ENCODE data around the gene TNK2.

Gene TNK2

DNA sequence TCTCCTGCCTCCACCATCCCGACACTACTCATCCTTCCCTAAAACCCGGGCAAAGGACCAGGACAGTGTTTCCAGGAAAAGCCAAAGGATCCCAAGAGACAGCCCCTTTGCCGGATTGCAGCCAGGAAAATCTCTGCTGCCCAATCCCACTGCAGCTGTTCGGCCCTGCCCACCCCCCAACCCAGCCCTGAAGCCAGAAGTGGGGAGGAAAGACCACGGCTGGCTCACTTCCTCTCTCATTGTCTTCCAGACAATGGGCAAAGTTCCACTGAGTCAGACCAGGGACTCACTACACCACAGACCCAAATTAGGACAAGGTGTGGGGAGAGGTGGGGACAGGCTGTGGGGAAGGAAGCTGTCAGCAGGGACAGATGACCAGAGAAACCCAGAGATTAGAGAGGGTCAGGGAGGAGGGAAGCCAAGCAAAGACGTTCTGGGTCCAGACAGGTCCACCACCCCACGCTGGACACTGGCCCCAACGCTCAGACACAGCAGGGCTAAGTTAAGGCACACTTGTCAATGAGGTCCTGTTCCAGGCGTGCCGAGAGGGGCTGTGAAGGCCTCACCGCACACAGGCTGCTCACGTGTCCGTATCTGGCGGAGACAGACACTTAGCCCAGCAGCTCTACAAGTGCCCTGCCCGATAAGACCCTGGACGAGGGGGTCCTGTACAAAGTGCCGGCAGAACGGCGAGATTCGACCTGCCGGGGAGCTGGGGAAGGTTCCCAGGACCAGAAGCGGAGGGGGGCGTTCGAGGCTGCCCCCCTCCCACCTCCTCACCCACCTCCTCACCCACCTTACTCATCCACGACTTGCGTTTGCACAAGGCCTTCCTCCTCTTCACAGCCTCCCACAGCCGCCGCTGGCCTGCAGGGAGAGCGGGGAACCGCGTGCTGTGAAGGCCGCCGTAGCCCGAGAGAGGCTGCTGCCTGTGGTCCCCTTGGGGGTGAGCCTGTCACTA is 21.9 kb downstream of the TNK2 start:
- Histone ChIP-seq H3K9me3 (replicated peaks; ENCODE audit: low read length) (no peaks in the 10 kb centered on the region), H3K27me3 (ENCODE audit: control insufficient read depth, insufficient read depth, low read length) (no peaks in the 10 kb centered on the region), H3K4me3 (ENCODE audit: low read length) (no peak overlapping the region), H3K36me3 (ENCODE audit: insufficient read depth, low read length) (peaks cover 30% of the 10 kb centered on the region), H3K9ac (ENCODE audit: low read depth, low read length) (peak overlapping the region; percentile 22), H3K4me1 (ENCODE audit: control insufficient read depth, insufficient read depth, low read length) (peaks cover 35% of the 10 kb centered on the region), H3K4me2 (ENCODE audit: low read length) (peak overlapping the region; percentile 36)

DNA sequence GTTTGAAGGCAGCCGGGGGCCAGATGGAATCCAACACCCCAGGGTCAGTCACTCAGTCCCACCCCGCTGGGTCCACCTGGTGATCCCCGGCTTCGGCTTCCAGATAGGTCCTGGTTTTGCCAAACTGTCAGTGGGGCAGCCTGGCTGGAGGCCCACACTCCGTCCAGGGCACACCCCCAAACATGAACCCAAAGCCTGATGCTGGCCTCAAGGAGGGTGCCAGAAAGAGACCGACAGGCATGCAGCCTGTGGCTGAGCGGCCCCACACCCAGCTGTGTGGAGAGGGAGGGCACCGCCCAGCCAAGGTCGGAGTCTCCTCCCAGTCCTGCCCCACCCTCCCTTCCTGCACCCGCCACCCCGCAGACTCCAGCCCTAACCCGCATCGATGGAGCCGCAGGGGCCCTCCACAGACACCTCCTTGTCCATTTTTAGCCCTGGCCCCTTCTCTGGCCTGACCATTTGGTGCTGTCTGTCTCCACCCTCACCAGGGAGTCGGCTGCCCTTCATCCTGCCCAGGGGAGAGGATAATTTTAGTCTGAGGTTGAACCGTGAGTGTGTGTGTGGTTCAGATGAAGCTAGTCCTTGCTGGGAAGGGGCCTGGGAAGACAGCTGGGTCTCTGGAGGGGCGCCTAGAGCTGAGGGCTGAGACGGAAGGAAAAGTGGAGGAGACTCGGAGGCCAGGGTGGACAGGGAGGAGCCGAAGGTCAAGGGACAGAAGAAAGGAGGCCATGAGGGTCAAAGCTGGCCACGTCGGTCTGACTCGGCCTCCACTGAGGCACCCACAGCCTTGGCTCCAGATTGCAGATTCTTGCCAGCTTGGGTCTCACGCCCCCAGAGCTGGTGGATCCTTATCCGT is 23.1 kb downstream of the TNK2 start:
- Histone ChIP-seq H3K9me3 (replicated peaks; ENCODE audit: low read length) (no peaks in the 10 kb centered on the region), H3K4me3 (ENCODE audit: low read length) (no peak overlapping the region), H3K9ac (ENCODE audit: low read depth, low read length) (peak overlapping the region; percentile 22), H3K4me1 (ENCODE audit: control insufficient read depth, insufficient read depth, low read length) (peaks cover 33% of the 10 kb centered on the region), H3K36me3 (ENCODE audit: insufficient read depth, low read length) (peaks cover 30% of the 10 kb centered on the region), H3K4me2 (ENCODE audit: low read length) (peak overlapping the region; percentile 36), H3K27me3 (ENCODE audit: control insufficient read depth, insufficient read depth, low read length) (no peaks in the 10 kb centered on the region)

GRCh38 chr3:195884691-195885035 is 23.7 kb downstream of the TNK2 start:
- H3K4me2 ChIP-seq (ENCODE audit: low read length) = peak overlapping the region; percentile 36
- H3K4me3 ChIP-seq (ENCODE audit: low read length) = no peak overlapping the region
- no peaks in the 10 kb centered on the region for H3K9me3 ChIP-seq (replicated peaks; ENCODE audit: low read length)
- peaks cover 35% of the 10 kb centered on the region for H3K36me3 ChIP-seq (ENCODE audit: insufficient read depth, low read length)
- H3K4me1 ChIP-seq (ENCODE audit: control insufficient read depth, insufficient read depth, low read length) = peaks cover 28% of the 10 kb centered on the region
- H3K9ac ChIP-seq (ENCODE audit: low read depth, low read length) = no peak overlapping the region
- H3K27me3 ChIP-seq (ENCODE audit: control insufficient read depth, insufficient read depth, low read length) = no peaks in the 10 kb centered on the region

- Histone ChIP-seq H3K4me2 (ENCODE audit: low read length) (no peak overlapping the region), H3K4me1 (ENCODE audit: control insufficient read depth, insufficient read depth, low read length) (peaks cover 23% of the 10 kb centered on the region), H3K9ac (ENCODE audit: low read depth, low read length) (no peak overlapping the region), H3K4me3 (ENCODE audit: low read length) (no peak overlapping the region), H3K36me3 (ENCODE audit: insufficient read depth, low read length) (peaks cover 40% of the 10 kb centered on the region), H3K9me3 (replicated peaks; ENCODE audit: low read length) (no peaks in the 10 kb centered on the region), H3K27me3 (ENCODE audit: control insufficient read depth, insufficient read depth, low read length) (no peaks in the 10 kb centered on the region)
Measured at GRCh38 chr3:195883801-195884200, 24.6 kb downstream of the TNK2 start.

GRCh38 chr3:195883160-195883559 is 25.2 kb downstream of the TNK2 start:
- Histone ChIP-seq H3K4me3 (ENCODE audit: low read length) (no peak overlapping the region), H3K4me2 (ENCODE audit: low read length) (no peak overlapping the region), H3K9ac (ENCODE audit: low read depth, low read length) (no peak overlapping the region), H3K4me1 (ENCODE audit: control insufficient read depth, insufficient read depth, low read length) (peaks cover 23% of the 10 kb centered on the region), H3K9me3 (replicated peaks; ENCODE audit: low read length) (no peaks in the 10 kb centered on the region), H3K36me3 (ENCODE audit: insufficient read depth, low read length) (peaks cover 45% of the 10 kb centered on the region), H3K27me3 (ENCODE audit: control insufficient read depth, insufficient read depth, low read length) (no peaks in the 10 kb centered on the region)

DNA sequence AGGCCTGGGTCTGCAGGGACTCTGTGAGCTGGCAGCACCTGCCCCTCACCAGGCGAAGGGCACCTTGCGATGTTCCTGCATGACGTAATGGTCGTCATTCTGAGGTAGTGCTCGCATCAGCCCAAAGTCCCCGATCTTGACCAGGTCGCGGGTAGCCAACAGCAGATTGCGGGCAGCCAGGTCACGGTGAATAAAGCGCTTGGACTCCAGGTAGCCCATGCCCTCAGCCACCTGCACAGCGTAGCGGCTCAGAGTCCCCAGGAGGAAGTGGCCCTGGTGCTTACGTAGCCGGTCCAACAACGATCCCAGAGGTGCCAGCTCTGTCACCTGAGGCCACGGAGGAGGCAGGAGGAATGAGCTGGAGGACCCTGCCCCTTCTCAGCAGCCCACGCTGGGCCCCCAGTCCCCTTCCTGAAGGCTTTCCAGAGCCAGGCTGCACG is 26.3 kb downstream of the TNK2 start:
- H3K9ac ChIP-seq (ENCODE audit: low read depth, low read length) = no peak overlapping the region
- peaks cover 25% of the 10 kb centered on the region for H3K4me1 ChIP-seq (ENCODE audit: control insufficient read depth, insufficient read depth, low read length)
- peaks cover 52% of the 10 kb centered on the region for H3K36me3 ChIP-seq (ENCODE audit: insufficient read depth, low read length)
- H3K9me3 ChIP-seq (replicated peaks; ENCODE audit: low read length) = no peaks in the 10 kb centered on the region
- no peak overlapping the region for H3K4me2 ChIP-seq (ENCODE audit: low read length)
- no peaks in the 10 kb centered on the region for H3K27me3 ChIP-seq (ENCODE audit: control insufficient read depth, insufficient read depth, low read length)
- no peak overlapping the region for H3K4me3 ChIP-seq (ENCODE audit: low read length)

DNA sequence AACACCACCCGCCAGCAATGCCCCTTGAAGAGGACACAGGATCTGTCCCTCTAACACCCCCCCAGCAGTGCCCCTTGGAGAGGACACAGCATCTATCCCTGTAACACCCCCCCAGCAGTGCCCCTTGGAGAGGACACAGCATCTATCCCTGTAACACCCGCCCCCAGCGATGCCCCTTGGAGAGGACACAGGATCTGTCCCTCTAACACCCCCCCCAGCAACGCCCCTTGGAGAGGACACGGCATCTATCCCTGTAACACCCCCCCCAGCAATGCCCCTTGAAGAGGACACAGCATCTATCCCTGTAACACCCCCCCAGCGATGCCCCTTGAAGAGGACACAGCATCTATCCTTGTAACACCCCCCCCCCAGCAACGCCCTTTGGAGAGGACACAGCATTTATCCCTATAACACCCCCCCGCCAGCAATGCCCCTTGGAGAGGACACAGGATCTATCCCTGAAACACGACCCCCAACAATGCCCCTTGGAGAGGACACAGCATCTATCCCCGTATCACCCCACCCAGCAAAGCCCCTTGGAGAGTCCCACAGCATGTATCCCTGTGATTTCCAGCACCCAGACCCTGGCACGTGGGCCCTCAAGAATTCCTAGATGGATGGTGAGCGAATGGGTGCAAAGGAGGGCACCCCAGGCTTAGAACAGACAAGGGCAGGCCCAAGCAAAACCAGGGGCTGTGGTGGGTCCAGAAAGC is 26.9 kb downstream of the TNK2 start:
- H3K9me3 ChIP-seq (replicated peaks; ENCODE audit: low read length) = no peaks in the 10 kb centered on the region
- peaks cover 26% of the 10 kb centered on the region for H3K4me1 ChIP-seq (ENCODE audit: control insufficient read depth, insufficient read depth, low read length)
- H3K4me2 ChIP-seq (ENCODE audit: low read length) = no peak overlapping the region
- H3K27me3 ChIP-seq (ENCODE audit: control insufficient read depth, insufficient read depth, low read length) = no peaks in the 10 kb centered on the region
- peaks cover 55% of the 10 kb centered on the region for H3K36me3 ChIP-seq (ENCODE audit: insufficient read depth, low read length)
- no peak overlapping the region for H3K4me3 ChIP-seq (ENCODE audit: low read length)
- H3K9ac ChIP-seq (ENCODE audit: low read depth, low read length) = no peak overlapping the region

- H3K9ac ChIP-seq (ENCODE audit: low read depth, low read length) = no peak overlapping the region
- no peaks in the 10 kb centered on the region for H3K27me3 ChIP-seq (ENCODE audit: control insufficient read depth, insufficient read depth, low read length)
- no peak overlapping the region for H3K4me2 ChIP-seq (ENCODE audit: low read length)
- peaks cover 61% of the 10 kb centered on the region for H3K36me3 ChIP-seq (ENCODE audit: insufficient read depth, low read length)
- H3K9me3 ChIP-seq (replicated peaks; ENCODE audit: low read length) = no peaks in the 10 kb centered on the region
- no peak overlapping the region for H3K4me3 ChIP-seq (ENCODE audit: low read length)
- H3K4me1 ChIP-seq (ENCODE audit: control insufficient read depth, insufficient read depth, low read length) = peaks cover 13% of the 10 kb centered on the region
Measured at GRCh38 chr3:195880037-195880431, 28.3 kb downstream of the TNK2 start.

DNA sequence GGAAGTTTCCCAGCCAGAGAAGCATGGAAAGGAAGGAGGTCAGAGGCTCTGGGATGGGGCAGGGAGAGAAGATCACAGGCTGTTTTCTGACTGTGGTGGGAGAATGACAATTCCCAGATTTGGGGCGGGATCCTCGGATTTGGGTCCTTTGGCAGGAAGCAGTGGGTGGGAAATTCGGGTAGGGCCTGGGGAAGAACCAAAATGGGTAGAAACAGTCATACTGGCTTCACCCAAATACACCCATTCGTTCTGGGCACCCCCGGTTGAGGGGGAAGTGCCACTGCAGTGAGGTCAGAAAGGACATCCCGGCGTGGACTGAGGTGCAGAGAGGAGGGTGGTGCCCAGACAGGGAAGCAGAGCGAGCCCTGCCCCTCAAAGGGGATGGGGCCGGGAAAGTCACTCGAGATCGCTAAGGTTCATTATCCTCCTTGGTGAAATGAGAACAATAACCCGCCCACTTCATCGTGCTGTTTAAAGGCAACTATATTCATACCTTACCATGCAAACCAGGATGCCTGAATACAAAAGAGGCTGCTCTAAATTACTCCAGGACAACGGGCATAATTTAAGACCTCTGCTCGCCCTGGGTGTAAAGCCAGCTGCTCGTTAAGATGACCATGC is 28.8 kb downstream of the TNK2 start:
- Histone ChIP-seq H3K36me3 (ENCODE audit: insufficient read depth, low read length) (peaks cover 59% of the 10 kb centered on the region), H3K4me3 (ENCODE audit: low read length) (no peak overlapping the region), H3K9me3 (replicated peaks; ENCODE audit: low read length) (no peaks in the 10 kb centered on the region), H3K4me2 (ENCODE audit: low read length) (no peak overlapping the region), H3K4me1 (ENCODE audit: control insufficient read depth, insufficient read depth, low read length) (peaks cover 8% of the 10 kb centered on the region), H3K9ac (ENCODE audit: low read depth, low read length) (no peak overlapping the region), H3K27me3 (ENCODE audit: control insufficient read depth, insufficient read depth, low read length) (no peaks in the 10 kb centered on the region)

DNA sequence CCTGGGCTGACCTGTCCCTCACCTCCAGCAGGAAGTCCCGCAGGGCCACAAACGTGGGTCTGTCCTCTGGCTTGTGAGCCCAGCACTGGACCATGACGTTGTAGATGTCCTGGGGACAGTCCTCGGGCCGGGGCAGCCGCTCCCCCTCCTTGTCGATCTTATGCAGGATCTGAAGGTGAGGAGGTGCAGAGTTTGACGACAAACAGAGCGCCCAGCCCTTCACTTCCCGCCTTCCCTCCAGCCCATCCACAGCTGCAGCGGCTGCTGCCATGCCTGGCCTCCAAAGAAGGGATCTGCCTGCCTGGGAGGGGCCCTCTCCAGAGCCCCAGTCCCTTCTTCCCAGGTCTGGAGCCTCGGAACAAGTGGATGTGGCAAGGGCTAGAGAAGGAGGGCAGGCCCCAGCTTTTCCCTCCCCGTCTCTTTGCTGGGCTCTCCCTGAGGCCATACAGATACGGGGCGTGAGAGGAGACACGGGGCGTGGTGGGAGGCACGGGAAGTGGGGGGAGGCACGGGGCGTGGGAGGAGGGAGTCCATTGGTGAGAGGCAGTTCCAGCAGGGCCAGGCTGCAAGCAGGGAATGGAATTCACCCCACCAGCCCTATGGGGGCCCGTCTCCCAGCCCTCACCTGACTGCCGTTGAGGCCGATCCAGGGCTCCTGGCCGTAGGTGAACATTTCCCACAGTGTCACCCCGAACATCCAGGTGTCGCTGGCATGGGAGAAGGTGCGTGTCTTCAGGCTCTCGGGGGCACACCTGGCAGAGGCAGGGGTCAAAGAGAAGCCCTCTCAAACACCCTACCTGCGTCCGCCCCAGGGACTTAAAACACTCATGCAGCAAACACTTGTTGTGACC is 29.7 kb downstream of the TNK2 start:
- H3K9me3 ChIP-seq (replicated peaks; ENCODE audit: low read length) = no peaks in the 10 kb centered on the region

More for the DNA sequence above, 29.7 kb downstream of the TNK2 start:
- Histone ChIP-seq H3K4me2 (ENCODE audit: low read length) (no peak overlapping the region), H3K4me1 (ENCODE audit: control insufficient read depth, insufficient read depth, low read length) (peaks cover 15% of the 10 kb centered on the region), H3K36me3 (ENCODE audit: insufficient read depth, low read length) (peaks cover 52% of the 10 kb centered on the region), H3K9ac (ENCODE audit: low read depth, low read length) (no peak overlapping the region), H3K4me3 (ENCODE audit: low read length) (no peak overlapping the region), H3K27me3 (ENCODE audit: control insufficient read depth, insufficient read depth, low read length) (no peaks in the 10 kb centered on the region)
